Loucy (cell line): ENCODE measurements around the gene PLD2.

Experiments used
- EZH2phosphoT487 ChIP-seq: fragments of 200-600 bp; IDR thresholded peaks from 2 replicates; pipeline ENCODE4 v1.6.1; 2018; ENCODE audit warnings: antibody characterized with exemption, mild to moderate bottlenecking, moderate library complexity, borderline replicate concordance
- TF ChIP-seq, protein P1 (sequence below): fragments of 200-600 bp; sonication (generic); conservative IDR thresholded peaks from 2 replicates; pipeline ENCODE4 v1.5.1; 2014; ENCODE audit warnings: mild to moderate bottlenecking, antibody characterized with exemption, low read length

DNA sequence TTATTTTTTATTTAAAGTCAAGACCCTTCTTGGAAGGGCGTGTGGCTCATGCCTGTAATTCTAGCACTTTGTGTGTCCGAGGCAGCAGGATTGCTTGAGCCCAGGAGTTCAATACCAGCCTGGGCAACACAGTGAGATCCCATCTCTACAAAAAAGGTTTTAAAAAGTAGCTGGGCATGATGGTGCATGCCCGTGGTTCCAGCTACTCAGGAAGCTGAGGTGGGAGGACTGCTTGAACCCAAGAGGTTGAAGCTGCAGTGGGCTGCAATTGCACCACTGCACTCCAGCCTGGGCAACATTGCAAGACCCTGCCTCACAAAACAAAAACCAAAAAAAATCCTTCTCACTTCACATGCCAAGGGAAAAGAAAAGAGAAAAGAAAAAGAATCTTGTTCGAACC is 55.8 kb downstream of the PLD2 start:
- TF ChIP-seq, protein P1, sequence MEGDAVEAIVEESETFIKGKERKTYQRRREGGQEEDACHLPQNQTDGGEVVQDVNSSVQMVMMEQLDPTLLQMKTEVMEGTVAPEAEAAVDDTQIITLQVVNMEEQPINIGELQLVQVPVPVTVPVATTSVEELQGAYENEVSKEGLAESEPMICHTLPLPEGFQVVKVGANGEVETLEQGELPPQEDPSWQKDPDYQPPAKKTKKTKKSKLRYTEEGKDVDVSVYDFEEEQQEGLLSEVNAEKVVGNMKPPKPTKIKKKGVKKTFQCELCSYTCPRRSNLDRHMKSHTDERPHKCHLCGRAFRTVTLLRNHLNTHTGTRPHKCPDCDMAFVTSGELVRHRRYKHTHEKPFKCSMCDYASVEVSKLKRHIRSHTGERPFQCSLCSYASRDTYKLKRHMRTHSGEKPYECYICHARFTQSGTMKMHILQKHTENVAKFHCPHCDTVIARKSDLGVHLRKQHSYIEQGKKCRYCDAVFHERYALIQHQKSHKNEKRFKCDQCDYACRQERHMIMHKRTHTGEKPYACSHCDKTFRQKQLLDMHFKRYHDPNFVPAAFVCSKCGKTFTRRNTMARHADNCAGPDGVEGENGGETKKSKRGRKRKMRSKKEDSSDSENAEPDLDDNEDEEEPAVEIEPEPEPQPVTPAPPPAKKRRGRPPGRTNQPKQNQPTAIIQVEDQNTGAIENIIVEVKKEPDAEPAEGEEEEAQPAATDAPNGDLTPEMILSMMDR, result no peak
- no peak for TF ChIP-seq EZH2phosphoT487
